ENCODE results near the gene RAPGEF2.

DNA sequence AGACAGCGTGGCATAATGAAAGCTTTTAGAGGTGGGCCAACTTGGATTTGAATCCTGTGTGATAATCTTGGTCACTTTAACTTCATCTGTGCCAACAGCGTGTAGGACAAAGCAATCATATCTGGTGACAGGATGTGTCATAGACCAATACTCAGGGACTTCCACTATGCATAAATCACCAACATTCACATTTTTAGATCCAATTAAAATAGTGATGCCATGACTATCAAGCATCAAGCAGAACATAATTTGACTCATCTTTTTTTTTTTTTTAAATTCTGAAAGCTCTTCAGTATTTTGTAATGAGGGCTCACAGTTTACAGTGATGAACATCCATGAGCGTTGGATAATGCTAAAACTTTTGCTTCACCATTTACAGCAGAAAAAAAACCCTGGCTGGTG lies 27.3 kb upstream of the RAPGEF2 start:
- TF ChIP-seq, protein P1, sequence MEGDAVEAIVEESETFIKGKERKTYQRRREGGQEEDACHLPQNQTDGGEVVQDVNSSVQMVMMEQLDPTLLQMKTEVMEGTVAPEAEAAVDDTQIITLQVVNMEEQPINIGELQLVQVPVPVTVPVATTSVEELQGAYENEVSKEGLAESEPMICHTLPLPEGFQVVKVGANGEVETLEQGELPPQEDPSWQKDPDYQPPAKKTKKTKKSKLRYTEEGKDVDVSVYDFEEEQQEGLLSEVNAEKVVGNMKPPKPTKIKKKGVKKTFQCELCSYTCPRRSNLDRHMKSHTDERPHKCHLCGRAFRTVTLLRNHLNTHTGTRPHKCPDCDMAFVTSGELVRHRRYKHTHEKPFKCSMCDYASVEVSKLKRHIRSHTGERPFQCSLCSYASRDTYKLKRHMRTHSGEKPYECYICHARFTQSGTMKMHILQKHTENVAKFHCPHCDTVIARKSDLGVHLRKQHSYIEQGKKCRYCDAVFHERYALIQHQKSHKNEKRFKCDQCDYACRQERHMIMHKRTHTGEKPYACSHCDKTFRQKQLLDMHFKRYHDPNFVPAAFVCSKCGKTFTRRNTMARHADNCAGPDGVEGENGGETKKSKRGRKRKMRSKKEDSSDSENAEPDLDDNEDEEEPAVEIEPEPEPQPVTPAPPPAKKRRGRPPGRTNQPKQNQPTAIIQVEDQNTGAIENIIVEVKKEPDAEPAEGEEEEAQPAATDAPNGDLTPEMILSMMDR (IDR thresholded peaks at IDR 0.05): no peak
- TF ChIP-seq POLR2A (IDR thresholded peaks at IDR 0.05): no peak

All from testis (tissue), 2 donors.